GM21367 (cell line): ENCODE measurements around the gene RWDD3.

Source experiments
- ATAC-seq: cut with Tn5 transposase; IDR thresholded peaks from one replicate; pipeline ENCODE4 v1.9.1; 2021; ENCODE audit not compliant: unreplicated experiment

The RWDD3 gene

DNA sequence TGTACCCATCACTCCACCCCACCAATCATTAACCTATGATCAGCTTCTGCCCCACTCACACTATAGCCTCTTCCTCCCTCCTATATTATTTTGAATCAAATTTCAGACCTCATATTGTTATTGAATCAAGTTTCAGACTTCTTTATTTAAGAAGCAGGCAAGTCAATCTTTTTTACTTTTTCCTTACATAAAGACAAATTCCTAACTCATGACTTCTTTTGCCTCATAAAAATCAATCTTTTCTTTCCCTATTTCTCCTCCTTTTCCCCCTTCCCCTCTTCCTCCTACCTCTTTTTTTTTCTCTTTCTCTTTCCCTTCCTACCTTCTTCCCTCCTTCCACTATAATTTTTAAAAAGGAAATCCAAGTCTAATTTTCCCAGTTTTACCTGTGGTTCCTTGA lies 4.3 kb upstream of the RWDD3 start:
- ATAC-seq = no peak

GRCh38 chr1:95230256-95230655 lies 3.8 kb upstream of the RWDD3 start:
- no peak for ATAC-seq

- no peak for ATAC-seq
These were observed 3.2 kb upstream of the RWDD3 start for GRCh38 chr1:95230768-95231191.

DNA sequence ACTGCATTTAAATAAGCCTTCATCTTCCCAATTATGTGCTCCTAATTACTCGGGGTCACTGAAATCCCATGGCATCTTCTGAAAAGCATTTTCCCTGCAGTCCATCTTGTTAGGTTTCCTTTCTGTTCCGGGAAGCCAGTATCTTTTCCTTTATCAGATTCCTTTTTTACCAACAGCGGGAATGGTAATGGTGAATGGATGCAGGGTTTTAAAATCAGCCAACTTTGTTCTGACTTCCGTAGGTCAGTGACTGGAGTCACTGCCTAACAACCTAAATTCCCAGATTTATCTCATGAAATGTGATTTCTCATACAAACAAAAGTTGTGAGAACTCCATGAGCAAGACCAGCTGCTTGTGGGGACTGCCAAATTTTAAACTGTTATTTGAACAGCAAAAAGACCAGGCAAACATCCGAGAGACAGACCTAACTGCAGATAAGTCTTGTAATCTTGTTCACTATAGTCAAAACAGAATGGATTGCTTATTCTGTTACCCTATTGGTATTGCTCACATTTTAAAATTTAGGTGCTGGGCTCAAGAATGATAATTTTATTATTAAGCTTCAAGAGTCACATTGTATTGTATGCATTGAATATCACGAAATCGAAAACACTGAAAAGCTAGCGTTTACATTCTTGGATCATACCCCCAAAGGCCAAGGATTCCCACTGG lies 1.2 kb upstream of the RWDD3 start:
- ATAC-seq = no peak

GRCh38 chr1:95233319-95233736 lies 682 bp upstream of the RWDD3 start:
- no peak for ATAC-seq

DNA sequence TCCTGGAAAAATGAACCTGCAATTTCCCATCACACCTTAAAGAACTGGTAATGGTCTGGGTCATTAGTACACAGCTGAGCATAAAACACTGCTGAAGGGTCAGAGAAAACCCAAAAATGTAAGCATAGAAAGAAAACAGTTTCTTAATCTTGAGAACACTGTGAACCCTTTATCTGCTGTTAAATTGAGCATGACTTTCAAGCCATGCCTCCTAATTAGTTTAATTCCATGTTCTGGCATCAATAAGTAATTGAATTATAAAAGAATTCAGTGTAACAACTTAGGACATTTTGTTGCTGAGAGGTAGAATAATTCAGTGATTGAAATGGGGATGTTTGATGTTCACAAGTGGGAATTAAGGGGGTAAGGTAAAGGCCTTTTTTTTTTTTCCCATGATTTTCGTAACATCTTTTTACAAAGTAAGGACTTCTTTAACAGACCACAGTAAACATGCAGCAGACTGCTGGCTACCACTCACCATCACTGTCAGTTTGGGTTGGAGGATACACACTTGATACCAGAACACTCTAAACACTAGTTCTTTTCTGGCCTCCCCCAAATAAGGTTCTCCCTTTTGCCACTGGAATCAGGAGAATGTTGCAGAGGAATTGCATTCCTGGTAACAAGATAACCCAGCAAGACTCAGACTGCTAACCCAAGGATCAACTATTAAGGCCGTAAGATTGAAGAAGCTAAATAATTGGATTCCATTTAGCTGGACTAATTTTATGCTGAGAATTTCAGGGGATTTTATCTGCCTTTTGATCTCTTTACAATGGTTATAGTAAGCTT lies 3.0 kb downstream of the RWDD3 start:
- no peak for ATAC-seq

DNA sequence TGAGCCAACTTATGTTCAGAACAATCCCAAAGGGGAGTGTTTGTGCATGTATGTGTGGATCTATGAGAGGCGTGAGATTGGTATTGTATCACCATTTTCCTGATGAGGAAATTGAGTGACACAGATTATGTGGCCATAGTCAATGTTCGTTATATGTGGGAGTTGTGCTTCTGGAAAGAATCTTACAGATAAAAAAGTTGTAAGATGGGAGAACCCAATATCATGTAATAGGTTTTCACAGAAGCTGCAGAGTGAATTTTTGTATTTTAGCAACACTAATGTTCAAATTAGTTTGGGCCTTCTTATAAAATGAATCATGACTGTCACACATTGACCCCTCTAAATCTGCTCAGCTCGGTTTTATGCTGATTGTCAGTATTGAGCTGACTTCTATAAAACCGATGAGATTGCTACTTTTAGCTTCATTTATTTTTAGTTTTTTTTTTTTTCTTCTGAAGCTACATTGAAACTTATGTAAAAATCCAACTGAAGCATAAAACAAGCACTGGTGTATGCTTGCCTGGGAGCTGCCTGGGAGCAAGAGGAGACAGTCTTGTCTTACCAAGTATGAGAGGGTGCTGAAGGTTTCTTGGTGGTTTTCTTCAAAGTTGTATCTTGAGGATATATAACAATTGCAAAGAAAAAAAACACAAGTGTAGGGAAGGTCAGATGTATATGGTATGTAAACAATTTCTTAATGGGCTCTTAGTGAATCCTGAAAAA lies 4.1 kb downstream of the RWDD3 start:
- ATAC-seq = no peak

DNA sequence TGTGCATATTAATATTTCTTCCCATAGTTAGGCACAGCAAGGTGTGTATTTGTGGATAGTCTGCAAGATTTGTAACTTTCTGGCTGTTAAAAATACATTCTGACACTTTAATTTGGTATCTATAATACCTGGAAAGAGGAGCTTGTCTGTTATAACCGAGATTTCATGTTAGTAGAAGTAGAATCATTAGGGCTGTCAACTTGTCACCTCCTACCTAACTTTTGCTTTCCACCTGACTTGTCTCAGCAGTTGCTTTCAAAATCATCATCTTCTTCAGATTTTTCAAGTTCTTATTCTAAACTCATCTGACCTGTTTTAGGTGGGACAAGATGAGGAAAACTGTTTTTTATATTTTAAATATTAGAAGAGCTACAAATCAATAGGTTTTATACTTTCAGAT lies 11.0 kb downstream of the RWDD3 start:
- no peak for ATAC-seq

DNA sequence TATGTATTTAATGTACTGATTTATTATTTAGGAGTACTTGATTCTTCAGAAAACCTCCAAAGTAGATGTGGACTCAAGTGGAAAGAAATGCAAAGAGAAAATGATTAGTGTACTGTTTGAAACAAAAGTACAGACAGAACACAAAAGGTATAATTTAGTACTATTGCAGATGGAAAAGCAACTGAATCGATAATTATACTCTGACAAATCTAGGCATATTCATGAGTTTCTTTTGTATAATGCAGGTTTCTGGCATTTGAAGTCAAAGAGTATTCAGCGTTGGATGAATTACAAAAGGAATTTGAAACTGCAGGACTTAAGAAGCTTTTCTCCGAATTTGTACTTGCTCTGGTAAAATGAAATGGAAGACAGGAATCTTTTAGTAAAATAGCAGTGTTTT lies 12.5 kb downstream of the RWDD3 start:
- no peak for ATAC-seq

- ATAC-seq = no peak
These were observed 13.6 kb downstream of the RWDD3 start for GRCh38 chr1:95247607-95248006.

- ATAC-seq = no peak
These were observed 15.9 kb downstream of the RWDD3 start for GRCh38 chr1:95249916-95250315.

DNA sequence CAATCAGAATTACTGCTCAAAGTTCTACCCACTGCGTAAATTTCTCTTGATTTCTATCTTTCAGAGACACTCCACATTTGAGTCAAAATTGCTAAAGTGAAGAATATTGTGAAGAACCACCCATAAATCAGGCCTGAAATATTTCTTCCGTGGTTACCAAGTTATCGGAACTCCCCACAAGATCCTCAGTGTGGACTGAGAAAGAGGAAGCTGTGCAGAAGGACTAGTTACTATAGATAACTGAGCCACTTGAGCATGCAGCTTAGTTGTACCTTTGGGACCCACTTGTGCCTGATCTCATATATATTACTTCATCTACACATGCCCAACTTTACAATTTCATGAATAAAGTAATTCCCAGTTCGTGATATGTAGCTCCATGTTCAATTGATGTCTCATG lies 18.4 kb downstream of the RWDD3 start:
- ATAC-seq = no peak

GRCh38 chr1:95254959-95255358 lies 20.9 kb downstream of the RWDD3 start:
- ATAC-seq = no peak

GRCh38 chr1:95255826-95256225 lies 21.8 kb downstream of the RWDD3 start:
- ATAC-seq = no peak

DNA sequence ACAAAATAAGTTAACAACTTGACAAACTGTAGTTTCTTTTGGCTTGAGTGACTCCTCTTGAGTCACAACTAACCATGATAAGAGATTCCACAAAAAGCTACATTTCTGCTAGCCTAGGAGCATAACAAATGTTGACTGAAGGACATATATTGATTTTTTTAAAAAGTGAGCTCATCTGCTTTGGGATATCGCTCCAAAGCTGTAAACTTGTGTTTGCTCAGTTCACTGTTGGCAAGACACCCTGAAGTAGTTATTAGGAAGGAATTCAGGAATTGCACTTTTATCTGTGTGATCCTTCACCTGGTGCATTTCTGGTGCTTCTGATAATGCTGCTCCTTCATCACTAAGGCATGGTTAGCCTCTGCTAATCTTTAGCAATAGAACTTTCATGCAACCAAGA lies 23.7 kb downstream of the RWDD3 start:
- ATAC-seq = no peak

DNA sequence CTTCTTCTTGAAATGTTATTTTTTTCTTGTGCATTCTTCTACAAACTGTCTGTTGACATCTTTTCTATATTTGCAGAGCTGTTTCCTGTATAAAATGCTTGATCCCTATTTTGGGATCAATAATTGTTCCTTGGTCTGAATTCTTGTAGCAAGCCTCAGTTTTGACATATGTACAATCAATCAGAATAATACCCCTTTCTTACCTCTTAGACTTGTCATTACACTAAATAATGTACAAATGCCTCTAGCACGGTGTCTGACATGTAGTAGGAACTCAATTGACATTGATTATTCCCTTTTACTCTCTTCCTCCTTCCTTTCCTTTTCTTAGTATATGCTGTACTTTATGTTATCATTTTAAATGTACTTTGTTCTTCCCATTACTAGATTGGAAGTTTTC lies 25.2 kb downstream of the RWDD3 start:
- ATAC-seq = no peak

GRCh38 chr1:95262913-95263312 lies 28.9 kb downstream of the RWDD3 start:
- ATAC-seq = no peak

DNA sequence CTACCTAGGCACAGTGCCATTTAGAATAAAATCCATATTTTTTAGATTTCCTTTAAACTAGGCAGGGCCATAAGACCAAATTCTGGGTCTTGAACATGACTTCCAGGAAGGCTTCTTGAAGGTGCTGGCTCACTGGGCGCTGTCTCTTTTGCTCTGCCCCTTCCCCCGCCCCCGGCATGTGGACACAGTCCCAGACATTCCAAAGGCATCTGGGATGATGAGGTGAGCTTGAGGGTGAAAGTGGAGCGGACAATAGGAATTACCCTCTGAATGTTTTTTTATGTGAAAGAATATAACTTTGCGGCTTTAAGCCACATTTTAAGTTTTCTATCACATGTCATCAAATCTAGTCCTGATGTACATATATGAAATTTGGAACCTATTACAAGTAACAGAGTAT lies 29.4 kb downstream of the RWDD3 start:
- ATAC-seq = no peak

DNA sequence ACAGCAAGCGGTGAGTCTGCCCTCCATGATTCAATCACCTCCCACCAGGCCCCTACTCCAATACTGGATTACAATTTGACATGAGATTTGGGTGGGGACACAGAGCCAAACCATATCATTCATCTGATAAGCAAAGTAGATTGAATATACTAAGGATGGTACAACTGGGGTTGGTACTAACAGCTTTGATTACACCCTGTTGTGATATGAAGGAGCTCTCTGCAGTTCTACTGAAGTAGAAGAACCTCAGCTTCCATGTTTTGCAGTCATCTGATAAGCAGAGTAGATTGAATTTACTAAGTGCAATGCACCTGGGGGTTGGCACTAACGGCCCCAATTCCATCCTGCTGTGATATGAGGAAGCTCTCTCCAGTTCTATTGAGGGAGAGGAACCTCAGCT lies 31.1 kb downstream of the RWDD3 start:
- ATAC-seq = no peak

- ATAC-seq = no peak
These were observed 42.4 kb downstream of the RWDD3 start for GRCh38 chr1:95276429-95276828.

- peak; percentile 86 for ATAC-seq
These were observed 44.4 kb downstream of the RWDD3 start for GRCh38 chr1:95278173-95279006.
